ENCODE results near the gene ERCC1. TPM values are rescaled to one million over a fixed set of nuclear protein-coding genes. Genes with fewer than 3 reads are reported as not detected.

The ERCC1 gene
- total RNA-seq, 1 experiment from 2014 or later, result 62.4 TPM

DNA sequence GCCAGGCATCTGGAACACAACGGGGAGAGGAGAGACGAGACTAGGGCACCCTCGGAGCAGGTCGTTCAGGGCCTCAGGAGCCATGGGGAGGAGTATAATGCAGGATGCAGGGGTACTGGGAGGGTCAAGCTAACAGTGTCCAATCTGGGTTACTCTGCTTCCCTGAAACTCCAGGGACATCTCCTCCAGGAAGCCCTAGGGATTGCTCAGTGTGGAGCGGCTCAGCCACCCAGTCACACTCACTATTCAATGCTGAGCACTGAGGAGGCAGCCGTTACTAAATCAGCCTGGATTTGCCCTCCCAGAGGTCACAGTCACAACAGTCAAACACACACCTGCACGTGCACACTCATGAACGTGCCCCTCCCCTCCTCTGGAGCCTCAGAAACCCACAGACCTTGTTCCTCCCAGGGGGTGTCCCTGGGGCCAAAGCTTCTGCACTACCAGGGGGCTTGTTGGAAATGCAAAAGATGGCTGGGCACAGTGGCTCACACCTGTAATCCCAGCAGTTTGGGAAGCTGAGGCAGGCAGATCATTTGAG is 37.2 kb upstream of the ERCC1 start:
- Histone ChIP-seq H3T11ph (ENCODE audit: low read length) (no peak overlapping the region), H3K4me2 (ENCODE audit: insufficient read depth, insufficient read length, low read length) (no peak overlapping the region), H2AK5ac (ENCODE audit: insufficient read length, low read length) (no peak overlapping the region), H2BK15ac (ENCODE audit: low read depth, low read length) (no peak overlapping the region), H4K20me1 (ENCODE audit: control insufficient read depth, insufficient read depth, insufficient read length) (no peaks in the 10 kb centered on the region), H3K23me2 (ENCODE audit: insufficient read length, low read depth, low read length, poor library complexity, severe bottlenecking) (no peaks in the 10 kb centered on the region), H4K5ac (ENCODE audit: insufficient read length, low read depth, low read length) (no peak overlapping the region), H3K27ac (ENCODE audit: insufficient read length, low read depth, low read length) (no peak overlapping the region), H2BK120ac (ENCODE audit: low read depth, low read length, poor library complexity, severe bottlenecking) (no peak overlapping the region), H3K27me3 (ENCODE audit: insufficient read depth, low read length) (no peaks in the 10 kb centered on the region), H4K91ac (ENCODE audit: insufficient read length, low read depth, low read length) (no peak overlapping the region), H2BK20ac (ENCODE audit: low read depth, low read length, poor library complexity, severe bottlenecking) (no peak overlapping the region), H4K8ac (replicated peaks; ENCODE audit: insufficient read length, low read depth, low read length) (no peak overlapping the region), H3K56ac (ENCODE audit: insufficient read length, low read depth, low read length) (no peak overlapping the region), H3K4ac (ENCODE audit: low read depth, low read length) (no peak overlapping the region), H3K4me1 (ENCODE audit: insufficient read depth, low read length) (no peaks in the 10 kb centered on the region), H2BK5ac (ENCODE audit: insufficient read length, low read length) (no peak overlapping the region), H3K18ac (ENCODE audit: insufficient read length, low read depth, low read length) (no peak overlapping the region), H3K23ac (ENCODE audit: insufficient read length, low read depth, low read length) (no peak overlapping the region), H3K9ac (ENCODE audit: extremely low read depth, insufficient read length, low read length) (no peak overlapping the region), H3K79me2 (ENCODE audit: insufficient read depth, low read length) (no peaks in the 10 kb centered on the region), H3K9me3 (ENCODE audit: control insufficient read depth, low read depth, low read length) (no peaks in the 10 kb centered on the region), H3K79me1 (ENCODE audit: insufficient read depth, low read depth, low read length, poor library complexity, severe bottlenecking) (no peaks in the 10 kb centered on the region), H3K14ac (ENCODE audit: insufficient read depth, low read length) (no peak overlapping the region), H2AFZ (ENCODE audit: low read length) (no peak overlapping the region), H2BK12ac (ENCODE audit: insufficient read length, low read depth, low read length) (no peak overlapping the region)
- TF ChIP-seq, protein P1, sequence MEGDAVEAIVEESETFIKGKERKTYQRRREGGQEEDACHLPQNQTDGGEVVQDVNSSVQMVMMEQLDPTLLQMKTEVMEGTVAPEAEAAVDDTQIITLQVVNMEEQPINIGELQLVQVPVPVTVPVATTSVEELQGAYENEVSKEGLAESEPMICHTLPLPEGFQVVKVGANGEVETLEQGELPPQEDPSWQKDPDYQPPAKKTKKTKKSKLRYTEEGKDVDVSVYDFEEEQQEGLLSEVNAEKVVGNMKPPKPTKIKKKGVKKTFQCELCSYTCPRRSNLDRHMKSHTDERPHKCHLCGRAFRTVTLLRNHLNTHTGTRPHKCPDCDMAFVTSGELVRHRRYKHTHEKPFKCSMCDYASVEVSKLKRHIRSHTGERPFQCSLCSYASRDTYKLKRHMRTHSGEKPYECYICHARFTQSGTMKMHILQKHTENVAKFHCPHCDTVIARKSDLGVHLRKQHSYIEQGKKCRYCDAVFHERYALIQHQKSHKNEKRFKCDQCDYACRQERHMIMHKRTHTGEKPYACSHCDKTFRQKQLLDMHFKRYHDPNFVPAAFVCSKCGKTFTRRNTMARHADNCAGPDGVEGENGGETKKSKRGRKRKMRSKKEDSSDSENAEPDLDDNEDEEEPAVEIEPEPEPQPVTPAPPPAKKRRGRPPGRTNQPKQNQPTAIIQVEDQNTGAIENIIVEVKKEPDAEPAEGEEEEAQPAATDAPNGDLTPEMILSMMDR (conservative IDR thresholded peaks at IDR 0.05), result no peak
- Mint-ChIP-seq H3K9me3 (no peaks in the 10 kb centered on the region; a peak in 1 of 5 replicates), H3K4me1 (peaks cover 4 to 15% of the 10 kb centered on the region in 2 experiments), H3K4me3 (no peak overlapping the region; a peak in 1 of 5 replicates), H3K27me3 (ENCODE audit: low read depth) (peaks cover 16% of the 10 kb centered on the region), H3K36me3 (ENCODE audit: insufficient read depth in 1 of 3, low read depth in 3 of 3) (no peaks in the 10 kb centered on the region), H3K27ac (peak overlapping the region in 1 of 3 experiments; percentile 32; a peak in 2 of 7 replicates)
- DNase-seq, result no peak
- no CpG with 5 or more reads among the region's 8 CpGs for WGBS (ENCODE audit: extremely low coverage, insufficient read length, low lambda C conversion rate)

Data from H9 (cell line).